A673 (cell line): ENCODE measurements around the gene ELF5. TPM values are rescaled to one million over a fixed set of nuclear protein-coding genes. Genes with fewer than 3 reads are reported as not detected.

Source experiments
- BruUV-seq: library from RNA; stranded (reverse); fragments of 400-500 nt; replicated peaks from 2 replicates; lab custom pipeline; 2021; lab: Mats Ljungman, UMichigan
- CTCF ChIA-PET: fragments of 300-600 bp; sonication (Branson Sonifier 250); formaldehyde crosslinking; loops from one replicate; lab custom pipeline; 2022; ENCODE audit warnings: antibody characterized with exemption; lab: Charles Lee
- POLR2A ChIA-PET: fragments of 300-600 bp; sonication (Branson Sonifier 250); formaldehyde crosslinking; loops from one replicate; lab custom pipeline; 2022; ENCODE audit warnings: antibody characterized with exemption; ENCODE audit not compliant: low non-redundant PET; lab: Charles Lee
- DNase-seq: peaks from one replicate; pipeline ENCODE4 v3.0.0-alpha.2; 2015; ENCODE audit warnings: low spot score
- H3K27ac ChIP-seq: fragments of 200-600 bp; sonication (generic); 2 replicates; pipeline ENCODE4 v1.5.1; 2016; ENCODE audit warnings: mixed run types, low read depth, mild to moderate bottlenecking, mixed read lengths, antibody characterized with exemption, low read length; ENCODE audit not compliant: poor library complexity, severe bottlenecking
- H3K27me3 ChIP-seq: fragments of 200-600 bp; sonication (generic); replicated peaks from 2 replicates; pipeline ENCODE4 v1.6.1; 2017; ENCODE audit warnings: mixed run types, low read depth, mild to moderate bottlenecking, mixed read lengths, antibody characterized with exemption, low read length; ENCODE audit not compliant: insufficient read depth, poor library complexity
- H3K36me3 ChIP-seq: fragments of 200-600 bp; sonication (generic); 2 replicates; pipeline ENCODE4 v1.6.1; 2016; ENCODE audit warnings: mixed run types, mild to moderate bottlenecking, mixed read lengths, antibody characterized with exemption, low read length; ENCODE audit not compliant: insufficient read depth, poor library complexity, severe bottlenecking
- H3K4me1 ChIP-seq: fragments of 200-600 bp; sonication (generic); 2 replicates; pipeline ENCODE4 v1.6.1; 2017; ENCODE audit warnings: mixed run types, mild to moderate bottlenecking, mixed read lengths, antibody characterized with exemption, low read length; ENCODE audit not compliant: insufficient read depth, poor library complexity, severe bottlenecking
- H3K4me3 ChIP-seq: fragments of 200-600 bp; sonication (generic); 2 replicates; pipeline ENCODE4 v1.5.1; 2016; ENCODE audit warnings: low read depth, mixed run types, mild to moderate bottlenecking, mixed read lengths, low read length; ENCODE audit not compliant: poor library complexity, severe bottlenecking
- H3K9me3 ChIP-seq: fragments of 200-600 bp; sonication (generic); 2 replicates; pipeline ENCODE4 v1.6.1; 2016; ENCODE audit warnings: mixed run types, low read depth, mild to moderate bottlenecking, mixed read lengths, antibody characterized with exemption, low read length; ENCODE audit not compliant: poor library complexity, severe bottlenecking
- EZH2 ChIP-seq: fragments of 200-600 bp; sonication (generic); IDR thresholded peaks from 2 replicates; pipeline ENCODE4 v1.6.1; 2017; ENCODE audit warnings: borderline replicate concordance, low read depth, mild to moderate bottlenecking, mixed read lengths, antibody characterized with exemption, low read length; ENCODE audit not compliant: poor library complexity, severe bottlenecking
- intact Hi-C: fragments of 100-400 bp; cut with micrococcal nuclease; formaldehyde crosslinking; loops from one replicate; pipeline ENCODE4 v1.10.0; 2022; ENCODE audit not compliant: unreplicated experiment
- total RNA-seq: library from RNA; stranded (reverse); gene quantifications from 2 replicates; pipeline ENCODE4 v1.2.3, GENCODE V29; 2021
- TF ChIP-seq, protein P1 (sequence below): fragments of 300-800, 200-600 bp; sonication (generic); conservative IDR thresholded peaks from 2 replicates; pipeline ENCODE4 v1.5.1; 2017; ENCODE audit warnings: low read depth, mild to moderate bottlenecking, antibody characterized with exemption, low read length, moderate library complexity, mixed read lengths

ELF5 gene
- total RNA-seq, 1 experiment from 2014 or later = not detected

DNA sequence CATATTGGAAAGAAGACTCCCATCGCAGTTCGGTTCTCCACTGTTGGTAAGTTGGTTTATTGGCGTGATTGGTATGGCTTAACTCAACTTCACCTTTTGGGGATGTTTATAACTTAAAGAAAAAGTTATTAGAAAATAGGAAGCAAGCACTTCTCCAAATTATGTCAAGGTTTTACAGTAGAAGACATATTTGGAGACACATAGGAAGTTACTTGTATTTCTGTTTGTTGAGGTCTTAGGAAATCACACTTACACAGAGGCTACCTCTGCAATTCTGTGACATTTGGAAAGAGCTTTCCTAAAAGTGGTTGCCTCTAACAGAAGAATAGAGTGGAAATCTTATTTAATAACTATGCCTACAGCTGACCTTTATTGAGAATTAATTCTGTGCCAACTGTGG lies 62.5 kb downstream of the ELF5 start:
- DNase-seq = no peak
- intact Hi-C loops = no loop called here
- no peak for TF ChIP-seq EZH2
- TF ChIP-seq, protein P1, sequence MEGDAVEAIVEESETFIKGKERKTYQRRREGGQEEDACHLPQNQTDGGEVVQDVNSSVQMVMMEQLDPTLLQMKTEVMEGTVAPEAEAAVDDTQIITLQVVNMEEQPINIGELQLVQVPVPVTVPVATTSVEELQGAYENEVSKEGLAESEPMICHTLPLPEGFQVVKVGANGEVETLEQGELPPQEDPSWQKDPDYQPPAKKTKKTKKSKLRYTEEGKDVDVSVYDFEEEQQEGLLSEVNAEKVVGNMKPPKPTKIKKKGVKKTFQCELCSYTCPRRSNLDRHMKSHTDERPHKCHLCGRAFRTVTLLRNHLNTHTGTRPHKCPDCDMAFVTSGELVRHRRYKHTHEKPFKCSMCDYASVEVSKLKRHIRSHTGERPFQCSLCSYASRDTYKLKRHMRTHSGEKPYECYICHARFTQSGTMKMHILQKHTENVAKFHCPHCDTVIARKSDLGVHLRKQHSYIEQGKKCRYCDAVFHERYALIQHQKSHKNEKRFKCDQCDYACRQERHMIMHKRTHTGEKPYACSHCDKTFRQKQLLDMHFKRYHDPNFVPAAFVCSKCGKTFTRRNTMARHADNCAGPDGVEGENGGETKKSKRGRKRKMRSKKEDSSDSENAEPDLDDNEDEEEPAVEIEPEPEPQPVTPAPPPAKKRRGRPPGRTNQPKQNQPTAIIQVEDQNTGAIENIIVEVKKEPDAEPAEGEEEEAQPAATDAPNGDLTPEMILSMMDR = no peak
- H3K4me1 ChIP-seq = no peaks in the 10 kb centered on the region
- ChIA-PET CTCF (no interaction called here), POLR2A (no interaction called here)
- no peak overlapping the region for H3K27ac ChIP-seq
- no peak overlapping the region for H3K4me3 ChIP-seq
- no peaks in the 10 kb centered on the region for H3K9me3 ChIP-seq
- BruUV-seq = no TSS peak
- H3K36me3 ChIP-seq = peaks cover 9% of the 10 kb centered on the region
- H3K27me3 ChIP-seq = no peaks in the 10 kb centered on the region

DNA sequence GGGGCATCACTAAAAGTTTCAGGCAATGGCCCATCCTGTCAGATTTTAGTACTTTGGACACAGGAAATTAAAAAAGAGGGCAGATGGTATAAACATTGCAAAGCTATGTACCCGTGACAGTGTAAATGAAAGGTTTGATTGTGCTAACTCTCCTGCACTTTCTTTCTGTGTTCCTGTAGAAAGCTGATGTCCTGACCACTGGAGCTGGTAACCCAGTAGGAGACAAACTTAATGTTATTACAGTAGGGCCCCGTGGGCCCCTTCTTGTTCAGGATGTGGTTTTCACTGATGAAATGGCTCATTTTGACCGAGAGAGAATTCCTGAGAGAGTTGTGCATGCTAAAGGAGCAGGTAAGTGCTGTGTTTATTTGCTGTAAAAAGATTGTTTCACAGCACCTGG lies 64.6 kb downstream of the ELF5 start:
- no TSS peak for BruUV-seq

DNA sequence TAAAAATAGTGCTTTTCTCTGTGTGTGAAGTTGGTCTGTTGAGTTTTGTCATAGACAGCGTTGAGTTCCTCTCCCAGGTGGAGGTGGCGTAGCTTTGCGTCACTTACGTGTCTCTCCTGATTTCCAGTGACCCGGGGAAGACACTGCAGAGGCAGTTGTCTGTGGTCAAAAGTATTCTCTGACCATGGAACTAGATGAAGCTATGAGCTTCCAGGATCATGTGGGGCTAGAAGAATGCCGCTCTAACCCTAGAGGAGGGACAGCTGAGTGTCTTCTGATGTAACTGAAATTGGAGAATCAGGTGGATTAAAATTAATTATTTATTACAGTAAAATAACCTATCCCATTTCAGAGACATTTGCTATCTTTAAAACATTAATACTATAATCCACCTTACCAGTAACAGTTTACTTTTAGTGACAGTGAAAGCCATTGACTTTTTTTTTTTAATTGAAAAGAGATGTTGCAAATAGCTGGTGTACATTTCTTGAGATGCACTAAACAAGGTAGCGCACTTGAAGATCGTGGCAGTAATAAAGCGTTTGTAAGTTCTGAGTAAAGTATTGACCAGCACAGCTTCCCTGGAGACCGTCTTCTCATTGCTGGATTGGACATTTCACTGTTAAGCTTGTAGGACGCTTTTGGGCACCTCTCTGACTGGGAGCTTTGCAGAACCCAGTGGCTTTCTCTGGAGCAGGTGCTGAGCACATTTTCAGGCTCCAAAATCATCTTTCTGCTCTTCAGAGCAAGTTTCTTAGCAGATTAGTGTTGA lies 65.2 kb downstream of the ELF5 start:
- Histone ChIP-seq H3K27ac (no peak overlapping the region), H3K9me3 (no peaks in the 10 kb centered on the region), H3K27me3 (no peaks in the 10 kb centered on the region), H3K36me3 (no peaks in the 10 kb centered on the region), H3K4me1 (peaks cover 13% of the 10 kb centered on the region), H3K4me3 (no peak overlapping the region)
- intact Hi-C loops = no loop called here
- POLR2A ChIA-PET = no interaction called here
- CTCF ChIA-PET = interaction anchor here (0.7 kb wide), 1 partner anchor 119 kb away, joined by 3 read pairs; no protein-coding TSS in a partner anchor
- no TSS peak for BruUV-seq
- TF ChIP-seq, protein P1 = no peak
- TF ChIP-seq EZH2 = no peak
- no peak for DNase-seq

More for the DNA sequence above, 64.6 kb downstream of the ELF5 start:
- POLR2A ChIA-PET = no interaction called here
- Histone ChIP-seq H3K36me3 (peaks cover 3% of the 10 kb centered on the region), H3K27ac (no peak overlapping the region), H3K4me1 (peaks cover 10% of the 10 kb centered on the region), H3K27me3 (no peaks in the 10 kb centered on the region), H3K4me3 (no peak overlapping the region), H3K9me3 (no peaks in the 10 kb centered on the region)
- CTCF ChIA-PET = interaction anchor here (0.7 kb wide), 1 partner anchor 119 kb away, joined by 3 read pairs; no protein-coding TSS in a partner anchor
- intact Hi-C loops = no loop called here
- TF ChIP-seq, protein P1 = no peak
- no peak for TF ChIP-seq EZH2
- no peak for DNase-seq
